Limb (tissue), 2 donors: Measurements from ENCODE around the gene TBC1D2B.
"Not testable (repeated sequence)": the region's sequence is repeated elsewhere in the genome, so short reads cannot be mapped to it uniquely, and the experiment has no call there.

ENCODE experiments used
- DNase-seq, 2 donors: peaks; one replicate each; pipeline ENCODE4 v3.0.0-alpha.2; 2016; ENCODE audit errors: extremely low spot score in 2 of 2

Gene TBC1D2B

DNA sequence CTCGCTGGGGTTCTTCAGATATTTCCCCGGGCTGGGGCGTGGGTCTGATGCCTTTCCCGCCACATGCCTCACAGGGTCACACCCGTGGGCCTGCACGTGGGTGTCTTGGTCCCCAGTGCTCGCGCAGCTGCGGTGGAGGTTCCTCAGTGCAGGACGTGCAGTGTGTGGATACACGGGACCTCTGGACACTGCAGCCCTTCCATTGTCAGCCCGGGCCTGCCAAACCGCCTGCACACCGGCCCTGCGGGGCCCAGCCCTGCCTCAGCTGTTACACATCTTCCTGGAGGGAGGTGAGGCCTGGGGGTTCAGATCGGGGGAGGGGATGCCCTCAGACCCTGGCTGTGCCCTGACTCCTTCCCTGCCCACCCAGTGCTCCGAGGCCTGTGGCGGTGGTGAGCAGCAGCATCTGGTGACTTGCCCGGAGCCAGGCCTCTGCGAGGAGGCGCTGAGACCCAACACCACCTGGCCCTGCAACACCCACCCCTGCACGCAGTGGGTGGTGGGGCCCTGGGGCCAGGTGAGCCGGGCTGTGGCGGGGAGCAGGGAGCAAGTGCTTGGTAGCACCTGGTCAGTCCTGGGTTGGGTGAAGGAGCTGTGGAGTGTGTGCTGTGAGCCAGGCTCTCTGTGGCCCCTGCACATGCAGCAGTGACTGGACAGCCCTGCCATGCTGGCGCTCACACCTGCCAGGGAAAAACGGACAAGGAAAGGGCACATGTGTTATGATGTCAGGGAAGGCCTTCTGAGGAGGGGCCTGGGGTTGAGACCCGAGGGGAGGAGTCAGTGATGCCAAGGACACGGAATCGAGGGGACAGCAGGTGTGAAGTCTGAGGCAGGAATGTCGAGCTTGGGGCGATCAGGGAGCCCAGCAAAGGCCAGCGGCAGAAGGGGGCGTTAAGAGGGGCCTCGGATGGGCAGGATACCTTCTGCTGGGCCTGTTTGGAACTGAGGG lies 88.9 kb downstream of the TBC1D2B start:
- peak in 1 of 2 donors; percentile 35 for DNase-seq

DNA sequence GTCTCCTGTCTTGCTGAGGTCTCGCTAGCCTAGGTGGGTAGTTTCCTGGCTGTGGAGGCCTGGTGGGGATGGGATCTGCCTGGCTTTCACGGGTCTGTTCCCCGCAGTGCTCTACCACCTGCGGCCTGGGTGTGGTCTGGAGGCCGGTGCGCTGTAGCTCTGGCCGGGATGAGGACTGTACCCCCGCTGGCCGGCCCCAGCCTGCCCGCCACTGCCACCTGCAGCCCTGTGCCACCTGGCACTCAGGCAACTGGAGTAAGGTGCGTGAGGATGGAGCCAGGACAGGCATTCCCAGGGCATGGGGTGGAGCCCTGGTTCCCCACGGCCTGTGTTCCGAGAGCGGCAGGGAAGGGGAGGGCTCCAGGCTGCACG lies 89.8 kb downstream of the TBC1D2B start:
- DNase-seq: not testable (repeated sequence)

GRCh38 chr15:77986891-77987764 lies 90.4 kb downstream of the TBC1D2B start:
- DNase-seq: no peak

GRCh38 chr15:77985931-77986480 lies 91.5 kb downstream of the TBC1D2B start:
- DNase-seq: peak in 1 of 2 donors; percentile 24

DNA sequence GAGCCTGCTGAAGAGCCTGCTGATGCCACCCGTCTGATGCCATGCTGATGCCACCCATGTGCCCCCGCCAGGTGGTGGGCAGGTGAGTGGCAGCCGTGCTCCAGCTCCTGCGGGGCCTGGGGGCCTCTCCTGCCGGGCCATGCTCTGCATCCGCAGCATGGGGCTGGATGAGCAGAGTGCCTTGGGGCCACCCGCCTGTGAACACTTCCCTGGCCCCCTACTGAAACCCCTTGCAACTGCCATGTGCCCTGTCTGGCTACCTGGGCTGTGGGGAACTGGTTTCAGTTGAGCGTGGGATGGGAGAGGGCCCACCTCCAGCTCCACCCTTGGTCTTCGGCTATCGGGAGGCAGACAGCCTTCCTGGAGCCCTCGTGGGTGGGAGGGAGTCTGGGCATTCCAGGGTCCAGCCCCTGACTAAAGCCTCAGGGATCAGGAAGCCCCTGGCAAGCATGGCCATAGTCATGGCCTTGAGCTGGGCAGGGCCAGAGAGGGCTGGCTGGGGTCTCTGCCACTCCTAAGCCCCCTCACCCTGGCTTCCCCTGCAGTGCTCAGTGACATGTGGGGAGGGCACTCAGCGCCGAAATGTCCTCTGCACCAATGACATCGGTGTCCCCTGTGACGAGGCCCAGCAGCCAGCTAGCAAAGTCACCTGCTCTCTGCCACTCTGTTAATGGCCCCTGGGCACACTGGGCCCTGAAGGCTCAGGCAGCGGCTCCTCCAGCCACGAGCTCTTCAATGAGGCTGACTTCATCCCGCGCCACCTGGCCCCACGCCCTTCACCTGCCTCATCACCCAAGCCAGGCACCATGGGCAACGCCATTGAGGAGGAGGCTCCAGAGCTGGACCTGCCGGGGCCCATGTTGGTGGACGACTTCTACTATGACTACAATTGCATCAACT lies 92.2 kb downstream of the TBC1D2B start:
- DNase-seq: peak in 1 of 2 donors; percentile 23

- DNase-seq: peak in 1 of 2 donors; percentile 21
Observed at GRCh38 chr15:77984446-77984861, 93.1 kb downstream of the TBC1D2B start.

- peak in 1 of 2 donors; percentile 40 for DNase-seq
Observed at GRCh38 chr15:77983708-77984445, 93.6 kb downstream of the TBC1D2B start.

GRCh38 chr15:77983091-77983707 lies 94.3 kb downstream of the TBC1D2B start:
- DNase-seq: peak in 1 of 2 donors; percentile 21

- no peak for DNase-seq
Observed at GRCh38 chr15:77982127-77982490, 95.4 kb downstream of the TBC1D2B start.

DNA sequence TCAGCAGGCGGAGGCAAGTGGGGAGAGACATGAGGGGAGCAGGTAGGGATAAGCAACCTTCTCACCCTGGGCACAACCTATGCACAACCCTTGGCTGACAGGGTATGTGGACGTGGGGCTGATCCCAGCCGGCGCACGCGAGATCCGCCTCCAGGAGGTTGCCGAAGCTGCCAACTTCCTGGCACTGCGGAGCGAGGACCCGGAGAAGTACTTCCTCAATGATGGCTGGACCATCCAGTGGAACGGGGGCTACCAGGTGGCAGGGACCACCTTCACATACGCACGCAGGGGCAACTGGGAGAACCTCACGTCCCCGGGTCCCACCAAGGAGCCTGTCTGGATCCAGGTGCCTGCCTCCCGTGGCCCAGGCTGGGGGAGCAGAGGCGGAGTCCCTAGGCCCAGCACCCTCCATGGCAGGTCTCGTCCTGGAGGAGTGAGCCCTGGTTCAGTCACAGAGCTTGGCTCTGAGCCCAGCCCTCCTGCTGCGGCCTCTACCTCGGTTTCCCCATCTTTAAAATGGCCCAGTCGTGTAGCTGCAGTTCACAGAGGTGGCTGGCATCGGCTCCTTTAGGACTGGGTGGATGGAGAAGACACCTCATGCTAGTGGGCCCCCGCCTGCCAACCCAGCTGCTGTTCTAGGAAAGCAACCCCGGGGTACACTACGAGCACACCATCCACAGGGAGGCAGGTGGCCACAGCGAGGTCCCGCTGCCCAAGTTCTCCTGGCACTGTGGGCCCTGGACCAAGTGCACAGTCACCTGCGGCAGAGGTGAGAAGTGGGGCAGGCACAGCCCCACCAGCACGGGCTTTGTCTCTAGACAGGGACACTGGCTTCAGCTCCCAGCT lies 96.0 kb downstream of the TBC1D2B start:
- peak in 1 of 2 donors; percentile 19 for DNase-seq

DNA sequence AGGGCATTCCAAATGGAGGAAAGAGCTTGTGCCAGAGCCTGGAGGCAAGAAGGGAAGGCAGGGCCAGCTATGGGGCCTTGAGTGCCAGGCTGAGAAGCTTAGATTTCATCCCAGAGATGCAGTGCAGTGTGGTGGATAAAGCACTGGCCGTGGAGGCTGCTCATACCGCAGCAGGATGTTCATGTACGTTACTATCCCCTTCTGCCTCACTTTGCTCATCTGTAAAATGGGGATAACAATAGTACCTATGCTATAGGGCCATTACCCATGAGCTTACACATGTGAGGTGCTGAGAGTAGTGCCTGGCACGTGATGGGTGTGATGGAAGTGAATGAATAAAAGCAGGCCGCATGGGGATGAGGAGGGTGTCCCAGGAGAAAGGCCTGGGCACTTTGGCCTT lies 96.8 kb downstream of the TBC1D2B start:
- DNase-seq: not testable (repeated sequence)

DNA sequence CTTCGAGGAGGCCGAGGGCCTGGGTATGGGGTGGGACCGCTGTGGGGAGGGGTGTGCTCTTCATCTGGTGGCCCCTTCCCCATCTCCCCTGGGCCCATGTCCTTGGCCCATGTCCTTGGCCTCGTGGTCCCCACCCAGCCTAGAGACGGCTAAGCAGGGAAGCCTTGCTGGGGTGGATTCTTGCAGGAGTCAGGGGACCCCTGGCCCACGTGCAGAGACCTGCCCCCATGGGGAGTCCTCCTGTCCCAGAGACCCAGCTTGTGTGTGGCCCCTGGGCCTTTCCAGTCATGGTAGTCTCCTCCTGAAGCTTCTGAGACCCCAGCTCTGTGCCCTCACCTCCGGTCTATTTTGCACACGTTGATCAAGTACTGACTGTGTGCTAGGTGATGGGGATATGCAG lies 97.4 kb downstream of the TBC1D2B start:
- DNase-seq: peak in 1 of 2 donors; percentile 17

DNA sequence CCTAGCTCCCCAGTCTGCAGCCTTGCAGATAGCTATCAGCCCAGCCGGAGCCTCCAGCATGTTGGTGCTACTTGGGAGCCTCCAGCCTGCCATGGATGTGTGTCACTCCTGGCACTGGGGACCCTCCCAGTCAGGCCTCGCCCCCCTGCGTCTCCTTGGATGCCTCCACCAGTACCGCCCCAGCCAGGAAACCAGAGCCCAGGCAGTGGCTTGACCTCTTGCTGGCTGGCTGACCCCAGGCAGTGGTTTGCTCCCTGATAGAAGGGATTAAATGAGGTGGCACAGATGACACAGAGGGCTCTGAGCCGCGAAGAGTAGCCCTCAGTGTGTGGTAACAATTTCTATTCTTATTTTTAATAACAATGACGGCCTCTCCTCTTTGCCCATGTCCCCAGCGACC lies 98.4 kb downstream of the TBC1D2B start:
- DNase-seq: not testable (repeated sequence)

DNA sequence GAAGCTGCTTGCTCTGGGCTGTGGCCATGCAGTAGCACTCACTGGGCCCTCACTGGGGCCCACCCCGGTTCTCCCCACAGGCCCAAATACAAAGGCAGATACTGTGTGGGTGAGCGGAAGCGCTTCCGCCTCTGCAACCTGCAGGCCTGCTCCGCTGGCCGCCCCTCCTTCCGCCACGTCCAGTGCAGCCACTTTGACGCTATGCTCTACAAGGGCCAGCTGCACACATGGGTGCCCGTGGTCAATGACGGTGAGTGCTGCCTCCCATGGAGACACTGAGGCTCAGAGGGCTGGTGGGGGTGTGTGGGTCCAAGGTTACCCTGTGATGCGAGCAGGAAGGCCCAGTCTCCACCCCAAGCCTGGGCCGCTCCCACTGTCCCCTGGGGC lies 98.8 kb downstream of the TBC1D2B start:
- not testable (repeated sequence) for DNase-seq

DNA sequence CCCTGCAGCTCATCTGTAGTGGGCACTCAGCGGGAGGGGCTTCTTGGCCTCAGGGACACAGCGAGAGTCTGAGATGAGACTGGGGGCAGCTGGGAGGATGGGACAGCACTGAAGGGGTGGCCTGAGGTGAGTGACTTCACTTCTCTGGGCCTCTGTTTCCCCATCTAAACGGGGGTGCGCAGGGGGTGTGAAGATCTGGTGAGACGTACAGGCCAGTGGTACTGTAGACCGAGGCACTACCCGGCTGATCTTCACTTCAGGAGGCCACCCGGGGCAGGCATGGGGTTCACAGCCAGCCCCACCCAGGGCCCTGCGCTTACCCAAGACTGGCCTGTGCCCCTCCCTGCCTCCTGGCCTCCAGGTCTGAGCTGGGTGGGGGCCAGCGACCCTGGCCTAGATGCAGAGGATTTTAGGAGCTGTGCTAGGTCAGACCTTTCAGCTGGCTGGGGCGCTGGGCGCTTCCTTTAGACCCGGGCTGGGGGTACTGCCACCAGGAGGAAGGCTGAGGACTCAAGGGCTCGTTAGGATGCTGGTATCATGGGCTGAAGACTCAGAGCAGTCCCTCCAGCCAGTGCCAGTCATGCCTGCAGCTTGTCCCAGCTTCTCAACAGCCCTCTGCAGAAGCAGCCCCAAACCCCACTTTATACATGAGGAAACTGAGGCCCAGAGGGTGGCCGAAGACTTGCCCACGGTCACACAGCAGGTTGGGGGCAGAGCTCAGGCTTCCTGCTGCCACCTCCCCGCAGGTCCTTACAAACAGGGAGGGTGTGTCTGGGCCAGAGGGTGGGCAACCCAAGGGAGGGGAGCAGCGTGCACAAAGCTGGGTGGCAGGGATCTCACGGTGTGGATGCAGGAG lies 99.4 kb downstream of the TBC1D2B start:
- DNase-seq: not testable (repeated sequence)

DNA sequence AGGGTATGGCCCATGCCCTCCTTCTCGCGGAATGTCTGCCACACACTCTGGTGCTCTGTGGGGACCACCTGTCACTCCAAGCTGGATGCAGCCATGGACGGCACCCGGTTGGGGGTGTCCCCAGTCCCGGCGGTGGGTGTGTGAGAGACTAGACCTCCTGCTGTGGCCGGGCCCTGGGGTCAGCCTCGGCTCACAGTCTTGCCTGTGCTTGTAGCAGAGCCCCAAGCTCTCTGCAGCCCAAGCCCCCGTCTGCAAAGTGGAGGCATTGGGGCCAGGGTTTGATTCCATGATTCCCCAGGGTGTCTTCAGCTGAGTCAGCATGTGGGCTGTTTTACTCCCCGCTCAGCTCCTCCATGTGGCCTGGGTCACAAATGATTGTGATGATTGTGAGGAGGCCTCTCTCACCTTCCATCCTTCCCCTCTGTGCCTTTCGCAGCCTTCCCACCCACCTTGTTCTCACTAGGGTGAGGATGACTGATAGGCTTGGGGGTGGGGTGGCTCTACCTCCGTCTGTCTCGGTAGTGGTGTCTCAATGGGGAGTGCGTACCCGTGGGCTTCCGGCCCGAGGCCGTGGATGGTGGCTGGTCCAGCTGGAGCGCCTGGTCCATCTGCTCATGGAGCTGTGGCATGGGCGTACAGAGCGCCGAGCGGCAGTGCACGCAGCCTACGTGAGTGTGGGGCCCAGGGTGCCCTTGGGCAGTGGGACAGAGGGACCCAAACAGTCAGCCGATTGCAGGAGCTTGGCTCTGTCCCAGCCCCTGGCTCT lies 100.6 kb downstream of the TBC1D2B start:
- DNase-seq: not testable (repeated sequence)

- not testable (repeated sequence) for DNase-seq
Observed at GRCh38 chr15:77976095-77976450, 101.4 kb downstream of the TBC1D2B start.
